Head of caudate nucleus (tissue), 42 donors: ENCODE results near the gene LRFN3.
"Not testable (repeated sequence)": the region's sequence is repeated elsewhere in the genome, so short reads cannot be mapped to it uniquely, and the experiment has no call there.

Source experiments
- DNase-seq, 42 donors: peaks; one replicate each; pipeline versions ENCODE4 v3.0.0 to v3.0.0-alpha.2; 2020 to 2021; ENCODE audit warnings: mixed read lengths in 7 of 42
- intact Hi-C: fragments of 100-400 bp; cut with DNase I; formaldehyde crosslinking; loops from one replicate; pipeline ENCODE4 v1.15.0; 2022

LRFN3 gene

DNA sequence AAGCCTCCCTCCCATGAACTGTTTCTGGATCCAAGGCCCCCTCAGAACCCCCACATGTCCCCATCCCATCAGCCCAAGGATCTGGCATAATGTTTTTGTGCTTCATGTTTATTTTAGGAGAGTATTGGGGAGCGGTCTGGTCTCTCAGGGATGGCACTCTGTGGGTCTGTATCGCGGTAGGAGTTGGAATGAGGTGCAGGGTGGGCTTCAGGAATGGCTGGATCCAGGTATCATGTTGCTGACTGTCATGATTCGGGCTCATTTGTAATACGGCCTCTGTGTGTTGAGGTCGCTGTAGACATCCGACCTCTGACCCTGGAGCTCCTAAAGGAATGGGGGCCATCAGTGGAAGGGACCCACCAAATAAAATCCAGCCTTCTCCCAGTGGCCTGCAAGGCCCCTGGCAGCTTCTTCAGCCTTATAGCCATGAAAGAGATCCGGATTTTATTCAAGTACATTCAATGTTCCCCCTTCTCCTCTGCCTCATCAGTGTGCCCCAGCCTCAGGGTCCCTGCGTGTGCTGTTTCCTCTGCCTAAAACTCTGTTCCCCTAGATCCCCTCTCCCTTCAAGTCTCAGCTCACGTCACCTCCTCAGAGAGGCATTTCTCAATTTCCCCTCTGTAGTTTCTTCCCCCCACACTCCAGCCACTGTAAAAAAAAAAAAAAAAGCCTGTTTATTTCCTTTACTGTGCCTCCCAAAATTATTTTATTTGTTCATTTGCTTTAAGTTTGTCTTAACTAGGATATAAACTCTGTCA lies 31.7 kb upstream of the LRFN3 start:
- peak in 1 of 42 donors; percentile 47 for DNase-seq
- intact Hi-C loops, result no loop called here

DNA sequence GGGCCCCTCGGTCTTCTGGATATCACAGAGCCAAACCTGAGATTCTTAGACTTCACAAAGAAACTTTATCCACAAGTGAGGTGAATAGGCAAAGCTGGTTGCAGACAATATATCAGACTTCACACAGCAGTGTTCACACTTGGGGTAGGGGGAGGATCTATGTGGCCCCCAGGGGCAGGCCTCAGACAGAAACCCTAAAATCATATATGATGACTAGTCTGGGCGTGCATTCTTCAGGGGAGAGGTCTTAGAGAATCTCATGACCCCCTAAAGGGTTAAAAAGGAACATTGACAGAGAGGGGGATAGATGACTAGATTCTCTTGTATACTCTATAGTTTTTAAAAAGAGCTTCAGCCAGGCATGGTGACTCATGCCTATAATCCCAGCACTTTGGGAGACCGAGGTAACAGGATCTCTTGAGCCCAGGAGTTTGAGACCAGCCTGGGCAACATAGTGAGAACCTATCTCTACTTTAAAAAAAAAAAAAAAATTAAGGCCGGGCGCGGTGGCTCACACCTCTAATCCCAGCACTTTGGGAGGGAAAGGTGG lies 30.9 kb upstream of the LRFN3 start:
- no peak for DNase-seq
- intact Hi-C loops, result no loop called here

DNA sequence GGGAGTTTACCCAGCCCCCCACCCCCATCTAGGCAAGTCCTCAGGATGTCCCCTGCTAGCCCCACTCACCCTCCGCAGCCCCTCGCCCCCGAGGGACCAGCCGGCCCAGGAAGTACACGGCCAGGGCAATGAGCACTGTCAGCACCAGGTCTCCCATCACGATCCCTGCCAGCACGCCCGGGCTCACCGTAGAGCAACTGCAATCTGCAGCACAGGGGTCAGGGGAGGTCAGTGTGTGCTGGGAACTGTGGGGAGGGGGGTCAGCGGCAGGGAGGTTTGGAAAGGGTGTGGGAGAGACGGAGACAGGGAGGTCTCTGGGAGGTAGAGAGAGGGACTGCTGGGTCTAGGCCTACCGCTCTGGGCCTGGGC lies 28.8 kb upstream of the LRFN3 start:
- DNase-seq, result no peak
- intact Hi-C loops, result no loop called here

DNA sequence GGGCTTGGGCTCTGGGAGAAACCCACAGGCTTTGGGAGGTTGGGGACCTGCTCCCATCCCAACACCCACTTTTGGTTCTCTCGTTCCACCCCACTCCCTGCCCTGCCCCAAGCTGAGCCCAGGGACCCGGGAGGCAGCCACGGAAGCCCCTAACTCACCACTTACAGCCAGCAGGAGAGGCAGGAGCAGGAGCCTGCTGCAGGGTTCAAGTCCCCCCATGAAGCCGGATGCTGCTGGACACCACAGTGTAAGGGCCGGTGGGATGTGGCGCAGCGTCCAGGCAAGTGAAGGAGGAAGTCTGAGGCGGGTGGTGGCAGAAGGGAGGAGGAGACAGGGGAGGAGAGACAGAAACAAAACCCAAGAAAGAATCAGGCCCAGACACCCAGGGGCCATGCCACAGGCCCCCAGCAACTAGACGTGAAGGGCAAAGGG lies 28.1 kb upstream of the LRFN3 start, which contains the start of gene TYROBP:
TSS of gene TYROBP (minus strand) at position 286 of the 432 bp plus-strand sequence. CDS start at position 219, 67 bp downstream.
- intact Hi-C loops, result no loop called here
- DNase-seq, result peak in 10 of 42 donors; percentile 13 to 57 (median 27)

DNA sequence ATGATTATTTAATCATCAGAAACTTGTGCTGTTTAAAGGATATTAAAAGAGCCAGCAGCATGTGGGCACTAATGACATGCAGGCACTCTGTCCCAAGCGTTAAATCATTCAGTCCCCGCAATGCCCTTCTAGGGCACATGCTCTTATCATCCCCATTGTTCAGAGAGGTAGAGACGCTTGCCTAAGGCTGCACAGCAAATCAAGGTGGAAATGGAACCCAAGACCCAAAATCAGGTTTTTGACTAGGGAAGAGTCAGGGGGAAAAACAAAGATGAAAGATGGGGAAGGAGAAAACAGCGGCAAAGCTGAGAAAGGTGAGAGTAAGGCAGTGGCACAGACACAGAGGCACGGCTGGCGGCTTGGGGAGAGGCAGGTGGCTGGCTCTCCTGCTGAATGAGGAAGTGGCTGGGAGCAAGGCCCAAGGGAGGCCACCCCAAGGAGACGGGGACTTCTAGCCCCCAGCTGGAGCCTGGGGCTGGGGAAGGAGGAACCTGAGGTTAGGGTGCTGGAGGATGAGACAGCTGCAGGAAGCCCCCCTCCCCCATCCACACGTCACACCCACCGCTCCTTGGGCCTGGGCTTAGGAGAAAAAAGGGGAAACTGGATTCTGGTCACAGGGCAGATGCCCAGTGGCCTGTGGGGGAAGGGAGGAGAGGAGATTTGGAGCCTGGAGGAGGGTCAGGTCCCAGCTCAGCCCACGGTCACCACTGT lies 27.0 kb upstream of the LRFN3 start:
- intact Hi-C loops, result no loop called here
- peak in 40 of 42 donors; percentile 16 to 84 (median 59) for DNase-seq

DNA sequence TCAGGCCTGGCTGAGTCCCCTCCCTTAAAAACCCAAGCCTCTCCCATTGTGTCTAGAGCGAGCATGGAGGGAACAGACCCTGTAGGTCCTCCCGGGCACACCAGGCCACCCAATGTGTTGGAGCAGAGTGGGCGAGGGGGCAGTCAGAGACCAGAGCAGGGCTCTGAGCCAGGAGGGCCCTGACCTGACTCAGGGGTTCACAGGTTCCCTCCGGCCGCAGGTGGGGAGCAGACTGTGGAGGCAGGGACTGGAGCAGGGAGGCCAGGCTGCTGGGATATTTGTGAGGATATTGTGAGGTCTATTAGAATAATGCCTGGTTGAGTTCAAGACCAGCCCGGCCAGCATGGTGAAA lies 26.5 kb upstream of the LRFN3 start:
- no peak for DNase-seq
- intact Hi-C loops, result no loop called here

DNA sequence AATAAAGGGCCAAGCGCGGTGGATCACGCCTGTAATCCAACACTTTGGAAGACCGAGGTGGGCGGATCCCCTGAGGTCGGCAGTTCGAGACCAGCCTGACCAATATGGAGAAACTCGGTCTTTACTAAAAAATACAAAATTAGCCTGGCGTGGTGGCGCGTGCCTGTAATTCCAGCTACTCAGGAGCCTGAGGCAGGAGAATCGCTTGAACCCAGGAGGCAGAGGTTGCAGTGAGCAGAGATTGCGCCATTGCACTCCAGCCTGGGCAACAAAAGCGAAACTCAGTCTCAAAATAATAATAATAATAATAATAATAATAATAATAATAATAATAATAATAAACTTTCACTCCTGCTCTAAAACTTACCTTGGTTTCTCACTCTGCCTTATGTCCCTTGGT lies 25.8 kb upstream of the LRFN3 start:
- DNase-seq, intact Hi-C loops: not testable (repeated sequence)

DNA sequence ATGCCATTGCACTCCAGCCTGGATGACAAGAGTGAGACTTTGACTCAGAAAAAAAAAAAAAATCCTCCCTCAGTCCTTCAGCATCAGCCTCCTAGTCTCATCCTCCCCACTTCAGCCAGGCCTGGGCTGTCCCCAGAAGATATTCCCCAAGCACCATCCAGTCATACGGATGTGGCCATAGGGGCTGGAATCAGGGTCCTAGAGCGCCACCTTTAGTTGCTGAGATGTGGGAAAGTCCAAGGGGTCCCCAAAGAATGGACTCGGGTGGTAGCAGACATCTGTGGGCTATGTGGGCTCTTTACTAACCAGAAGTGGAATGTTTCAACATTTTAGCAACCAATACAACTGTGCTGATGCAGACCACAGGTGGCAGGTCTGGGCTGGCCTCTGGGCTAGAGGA lies 25.0 kb upstream of the LRFN3 start:
- intact Hi-C loops, result no loop called here
- DNase-seq, result no peak

DNA sequence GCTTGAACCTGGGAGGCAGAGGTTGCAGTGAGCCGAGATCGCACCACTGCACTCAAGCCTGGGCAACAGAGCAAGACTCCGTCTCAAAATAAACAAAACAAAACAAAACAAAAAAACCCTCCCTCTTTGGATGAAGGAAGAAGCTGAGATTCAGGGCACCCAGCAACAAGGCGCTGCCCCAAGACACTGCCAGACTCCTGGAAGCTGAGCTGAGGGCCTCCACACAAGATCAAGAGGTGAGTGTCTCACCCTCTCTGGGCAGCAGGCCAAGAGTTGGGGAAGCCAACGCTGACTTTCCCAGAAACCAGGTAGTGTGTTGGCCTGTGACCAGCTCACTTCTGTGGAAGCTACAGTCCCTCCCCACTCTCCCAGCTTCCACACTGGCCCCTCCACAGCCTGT lies 24.4 kb upstream of the LRFN3 start:
- no peak for DNase-seq
- intact Hi-C loops, result no loop called here

DNA sequence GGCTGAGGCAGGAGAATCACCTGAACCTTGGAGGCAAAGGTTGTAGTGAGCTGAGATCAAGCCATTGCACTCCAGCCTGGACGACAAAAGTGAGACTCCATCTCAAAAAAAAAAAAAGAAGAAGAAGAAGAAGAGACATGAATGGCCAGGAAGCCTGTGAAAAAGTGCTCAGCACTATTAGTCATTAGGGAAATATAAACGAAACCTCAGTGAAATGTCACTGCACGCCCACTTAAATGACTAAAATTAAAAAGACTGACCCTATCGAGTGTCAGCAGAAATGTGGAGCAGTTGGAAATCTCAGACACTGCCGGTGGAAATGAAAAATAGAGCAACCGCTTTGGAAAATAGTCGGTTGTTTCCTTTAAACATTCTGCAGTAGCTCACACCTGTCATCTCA lies 22.6 kb upstream of the LRFN3 start:
- no peak for DNase-seq
- intact Hi-C loops, result no loop called here

DNA sequence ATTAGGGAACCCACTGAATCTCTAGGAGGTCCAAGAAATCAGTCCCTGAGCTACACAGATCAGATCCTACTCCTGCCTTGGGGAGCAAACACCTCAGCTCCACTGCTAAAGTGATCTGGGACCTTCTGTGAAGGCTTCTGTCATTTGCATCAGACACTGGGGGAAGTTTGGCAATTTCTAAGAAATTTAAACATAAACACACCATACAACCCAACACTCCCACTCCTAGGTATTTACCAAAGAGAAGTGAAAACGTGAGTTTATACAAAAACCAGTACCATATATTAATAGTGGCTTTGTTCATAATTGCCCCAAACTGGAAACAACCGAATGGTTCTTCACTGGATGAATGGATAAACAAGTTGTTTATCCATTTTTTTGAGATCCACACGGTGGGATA lies 20.7 kb upstream of the LRFN3 start:
- intact Hi-C loops, result no loop called here
- no peak for DNase-seq

DNA sequence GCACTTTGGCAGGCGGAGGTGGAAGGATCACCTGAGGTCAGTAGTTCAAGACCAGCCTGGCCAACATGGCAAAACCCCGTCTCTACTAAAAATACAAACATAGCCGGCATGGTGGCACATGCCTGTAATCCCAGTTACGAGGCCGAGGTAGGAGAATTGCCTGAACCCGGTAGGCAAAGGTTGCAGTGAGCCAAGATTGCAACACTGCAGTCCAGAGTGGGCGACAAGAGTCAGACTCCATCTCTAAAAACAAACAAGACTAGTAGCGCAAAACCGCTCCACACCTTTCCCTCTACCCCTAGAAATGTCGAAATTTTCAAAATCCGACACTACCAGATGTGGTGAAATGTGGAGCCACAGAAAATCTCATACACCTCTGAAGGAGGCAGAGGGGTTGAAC lies 16.9 kb upstream of the LRFN3 start:
- no peak for DNase-seq
- intact Hi-C loops, result no loop called here

DNA sequence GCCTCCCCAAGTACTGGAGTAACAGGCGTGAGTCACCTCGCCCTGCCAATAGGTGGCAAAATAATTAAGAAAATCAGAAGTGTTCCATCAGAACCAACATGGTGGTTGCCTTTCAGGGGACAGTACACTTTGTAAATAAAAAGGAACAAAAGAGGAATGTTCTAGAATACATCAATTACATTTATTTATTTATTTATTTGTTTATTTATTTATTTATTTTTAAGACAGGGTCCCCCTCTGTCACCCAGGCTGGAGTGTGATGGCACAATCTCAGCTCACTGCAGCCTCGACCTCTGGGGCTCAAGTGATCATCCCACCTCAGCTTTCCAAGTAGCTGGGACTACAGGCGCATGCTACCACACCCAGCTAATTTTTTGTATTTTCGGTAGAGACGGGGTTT lies 15.2 kb upstream of the LRFN3 start:
- no peak for DNase-seq
- intact Hi-C loops, result no loop called here

DNA sequence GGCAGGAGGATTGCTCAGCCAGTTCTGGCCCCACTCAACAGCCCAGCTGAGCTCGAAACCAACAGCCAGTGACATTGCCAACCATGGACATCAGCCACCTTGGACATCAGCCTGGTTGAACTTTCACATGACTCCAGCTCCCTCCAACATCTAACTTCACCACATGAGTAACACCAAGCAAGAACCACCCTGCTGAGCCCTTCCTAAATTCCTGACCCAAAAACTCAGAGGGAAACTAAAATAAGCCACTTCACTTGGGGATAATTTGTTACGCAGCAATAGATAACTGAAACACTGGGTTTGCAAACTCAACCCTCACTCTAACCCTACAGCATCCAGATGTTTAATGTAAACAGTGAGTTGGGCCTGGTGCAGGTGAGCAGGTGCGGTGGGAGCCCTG lies 10.7 kb upstream of the LRFN3 start:
- DNase-seq, result no peak
- intact Hi-C loops, result no loop called here

DNA sequence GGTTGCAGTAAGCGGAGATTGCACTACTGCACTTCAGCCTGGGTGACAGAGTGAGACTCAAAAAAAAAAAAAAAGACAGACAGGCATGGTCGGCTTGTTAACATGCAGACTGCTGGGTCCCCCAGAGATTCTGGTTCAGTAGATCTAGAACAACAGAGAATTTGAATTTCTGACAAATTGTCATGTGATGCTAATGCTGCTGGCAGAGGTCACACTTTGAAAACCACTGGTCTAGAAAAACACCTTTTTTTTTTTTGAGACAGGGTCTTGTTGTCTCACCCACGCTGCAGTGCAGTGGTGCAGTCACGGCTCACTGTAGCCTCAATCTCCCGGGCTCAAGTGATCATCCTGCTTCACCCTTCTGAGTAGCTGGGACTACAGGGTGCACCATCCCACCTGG lies 7.7 kb upstream of the LRFN3 start:
- intact Hi-C loops, result no loop called here
- no peak for DNase-seq

DNA sequence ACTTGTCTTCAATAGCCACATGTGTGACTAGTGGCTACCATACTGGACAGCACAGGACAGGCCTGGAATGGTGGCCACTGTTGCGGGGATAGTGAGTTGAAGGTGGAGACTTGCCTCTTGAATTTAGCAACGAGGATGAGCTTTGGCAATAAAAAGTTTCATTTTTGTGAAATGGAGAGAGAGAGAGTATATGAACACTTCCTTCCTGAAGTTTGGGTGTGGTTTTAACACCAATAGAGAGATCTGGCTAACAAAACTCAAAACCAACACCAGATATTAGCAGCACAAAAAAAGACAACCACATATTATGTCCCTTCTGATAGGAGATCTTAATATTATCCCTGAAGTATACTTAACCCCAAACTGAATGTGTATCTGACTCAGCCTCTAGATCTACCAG lies 6.3 kb upstream of the LRFN3 start:
- intact Hi-C loops, result loop anchor here (10.0 kb wide), 1 partner anchor 185 kb away; the partner anchor contains the start of genes IGFLR1, LIN37, PSENEN and U2AF1L4
- DNase-seq, result no peak

DNA sequence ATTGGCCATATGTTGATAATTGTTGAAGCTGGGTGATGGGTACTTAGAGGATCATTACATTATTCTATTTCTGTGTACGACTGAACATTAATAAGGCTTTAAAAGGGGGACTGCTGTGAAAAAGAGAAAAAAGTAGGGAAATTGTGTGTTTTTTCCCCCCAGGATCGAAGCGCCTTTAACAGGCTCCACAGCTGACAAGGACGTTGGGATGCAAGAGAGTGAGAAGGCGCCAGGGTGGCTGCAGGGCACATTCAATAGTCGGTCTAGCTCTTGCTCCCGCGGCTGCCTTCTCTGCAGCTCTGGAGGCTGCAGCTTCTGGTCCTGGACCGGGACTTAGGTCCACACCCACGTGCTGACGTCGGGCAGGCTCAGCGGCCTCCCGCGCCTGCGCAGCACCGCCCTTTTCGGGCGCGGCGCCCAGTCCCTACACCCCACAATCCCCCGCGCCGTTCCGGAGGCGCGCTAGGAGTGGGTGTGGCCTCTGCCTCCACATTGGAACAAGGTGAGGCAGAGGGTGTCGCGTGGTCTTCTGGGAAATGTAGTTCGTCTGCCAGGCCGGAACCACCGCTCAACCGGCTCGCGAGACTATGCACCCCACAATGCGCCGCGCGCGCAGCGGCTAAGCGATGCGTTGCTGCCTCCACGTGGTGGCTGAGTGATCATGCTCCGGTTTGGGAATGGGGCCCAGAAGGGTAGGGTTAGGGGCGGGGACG lies 4.9 kb upstream of the LRFN3 start:
- intact Hi-C loops, result loop anchor here (10.0 kb wide), 1 partner anchor 187 kb away; the partner anchor contains the start of genes IGFLR1, LIN37, PSENEN and U2AF1L4
- DNase-seq, result peak; percentile 97 to 100 (median 99)

DNA sequence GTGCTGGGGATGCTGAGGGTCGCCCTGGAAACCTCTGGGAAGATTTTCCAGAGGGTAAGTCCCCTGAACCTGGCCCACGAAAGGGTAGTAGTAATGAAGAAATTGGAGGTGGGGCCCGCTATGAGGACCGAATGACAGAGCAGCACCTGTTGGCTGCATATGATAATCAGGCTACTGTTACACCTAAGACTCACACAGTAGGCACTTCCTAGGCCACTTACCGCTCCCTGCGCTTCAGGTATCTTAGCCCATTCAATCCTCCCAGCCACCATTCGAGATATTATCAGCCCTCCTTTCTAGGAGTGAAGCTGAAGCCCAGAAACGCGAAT lies 4.3 kb upstream of the LRFN3 start:
- DNase-seq, result no peak
- intact Hi-C loops, result loop anchor here (10.0 kb wide), 1 partner anchor 187 kb away; the partner anchor contains the start of genes IGFLR1, LIN37, PSENEN and U2AF1L4

DNA sequence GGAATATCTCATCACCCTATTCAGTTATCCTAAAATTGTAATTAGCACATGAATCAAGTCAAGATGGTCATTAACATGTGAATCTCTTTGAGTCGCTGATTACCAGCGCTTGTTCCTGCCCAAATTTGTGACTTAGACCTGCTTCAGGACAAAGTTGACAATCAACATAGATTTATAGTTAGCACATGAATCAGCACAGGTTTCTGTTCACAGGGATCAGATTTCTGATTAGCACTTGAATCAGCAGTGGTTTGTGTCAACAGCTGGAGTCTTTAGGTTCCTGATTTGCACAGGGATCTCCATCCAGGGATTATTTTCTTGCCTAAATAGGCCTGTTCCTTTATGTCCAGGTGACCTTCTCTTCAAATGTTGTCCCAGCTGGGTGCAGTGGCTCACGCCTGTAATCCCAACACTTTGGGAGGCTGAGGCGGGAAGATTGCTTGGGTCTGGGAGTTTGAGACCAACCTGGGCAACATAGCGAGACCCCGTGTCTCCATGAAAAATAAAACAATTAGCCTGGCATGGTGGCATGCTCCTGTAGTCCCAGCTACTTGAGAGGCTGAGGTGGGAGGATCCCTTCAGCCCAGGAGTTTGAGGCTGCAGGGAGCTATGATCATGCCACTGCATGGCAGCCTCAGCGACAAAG lies 3.8 kb upstream of the LRFN3 start:
- no peak for DNase-seq
- intact Hi-C loops, result loop anchor here (10.0 kb wide), 1 partner anchor 188 kb away; the partner anchor contains the start of genes IGFLR1, LIN37, PSENEN and U2AF1L4
